Inflammatory macrophage (primary cell): ENCODE measurements around the gene ARHGEF38.

Source experiments
- DNase-seq, 2 donors: peaks; one replicate each; pipeline ENCODE4 v3.0.0-alpha.2; 2020 to 2022
- total RNA-seq, 18 experiments: gene quantifications; one replicate each; lab custom pipeline; 2026; ENCODE audit warnings: mixed read lengths in 6 of 18, inconsistent platforms in 2 of 18; lab: John Stamatoyannopoulos, UW

Gene ARHGEF38, protein sequence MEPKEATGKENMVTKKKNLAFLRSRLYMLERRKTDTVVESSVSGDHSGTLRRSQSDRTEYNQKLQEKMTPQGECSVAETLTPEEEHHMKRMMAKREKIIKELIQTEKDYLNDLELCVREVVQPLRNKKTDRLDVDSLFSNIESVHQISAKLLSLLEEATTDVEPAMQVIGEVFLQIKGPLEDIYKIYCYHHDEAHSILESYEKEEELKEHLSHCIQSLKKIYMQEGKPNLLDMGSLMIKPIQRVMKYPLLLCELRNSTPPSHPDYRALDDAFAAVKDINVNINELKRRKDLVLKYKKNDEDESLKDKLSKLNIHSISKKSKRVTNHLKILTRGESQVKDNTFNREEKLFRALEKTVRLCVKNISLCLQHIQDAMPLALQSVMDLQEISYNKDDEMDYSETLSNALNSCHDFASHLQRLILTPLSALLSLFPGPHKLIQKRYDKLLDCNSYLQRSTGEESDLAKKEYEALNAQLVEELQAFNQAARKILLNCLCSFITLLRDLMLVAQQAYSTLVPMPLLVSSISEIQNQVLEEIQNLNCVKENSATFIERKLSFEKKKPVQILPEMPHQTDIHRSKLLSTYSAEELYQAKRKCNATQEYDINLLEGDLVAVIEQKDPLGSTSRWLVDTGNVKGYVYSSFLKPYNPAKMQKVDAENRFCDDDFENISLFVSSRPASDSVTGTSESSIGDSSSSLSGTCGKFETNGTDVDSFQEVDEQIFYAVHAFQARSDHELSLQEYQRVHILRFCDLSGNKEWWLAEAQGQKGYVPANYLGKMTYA
- total RNA-seq = 0 to 0.23 (median 0.02) reads per million in 18 experiments

DNA sequence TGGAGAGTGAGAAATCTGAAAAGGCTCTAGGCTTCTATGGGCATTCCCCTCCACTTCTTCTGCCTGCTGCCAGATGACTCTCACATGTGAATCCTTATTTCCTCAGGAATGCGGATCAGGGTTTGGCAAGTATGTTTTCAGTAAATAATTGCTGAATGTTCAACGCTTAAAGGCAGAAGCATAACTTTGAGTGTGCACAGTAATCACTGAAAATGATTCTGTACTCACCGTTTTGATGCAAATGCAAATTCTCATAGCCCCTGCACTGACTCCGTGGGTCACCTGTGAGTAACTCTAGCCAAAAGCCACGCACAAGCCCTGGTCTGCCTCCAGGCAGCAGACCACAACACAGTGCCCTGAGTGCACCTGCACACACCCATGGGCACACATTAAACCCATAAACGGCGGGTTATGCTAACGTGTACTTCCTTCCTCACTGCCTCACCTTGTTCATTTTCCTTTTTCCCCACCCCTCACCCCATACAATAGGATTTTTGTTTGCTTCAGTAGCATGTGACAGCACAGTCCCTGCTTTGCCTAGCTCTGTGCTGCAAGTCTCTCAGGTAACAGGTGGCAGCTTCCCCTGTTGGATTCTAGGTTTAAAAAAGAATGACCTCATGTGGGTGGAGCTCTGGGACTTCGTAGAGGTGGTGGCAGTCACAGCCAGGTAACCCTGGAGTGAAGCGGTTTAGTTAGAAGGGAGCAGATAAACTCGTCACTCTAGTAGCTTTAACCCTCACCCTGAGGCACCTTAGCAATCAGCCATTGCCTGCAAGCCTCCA lies at the start of gene ARHGEF38:
Gene ARHGEF38, plus strand, starts transcription at position 656 of the 782 bp plus-strand sequence. CDS start 146 bp downstream, outside the sequence.
- no peak for DNase-seq

DNA sequence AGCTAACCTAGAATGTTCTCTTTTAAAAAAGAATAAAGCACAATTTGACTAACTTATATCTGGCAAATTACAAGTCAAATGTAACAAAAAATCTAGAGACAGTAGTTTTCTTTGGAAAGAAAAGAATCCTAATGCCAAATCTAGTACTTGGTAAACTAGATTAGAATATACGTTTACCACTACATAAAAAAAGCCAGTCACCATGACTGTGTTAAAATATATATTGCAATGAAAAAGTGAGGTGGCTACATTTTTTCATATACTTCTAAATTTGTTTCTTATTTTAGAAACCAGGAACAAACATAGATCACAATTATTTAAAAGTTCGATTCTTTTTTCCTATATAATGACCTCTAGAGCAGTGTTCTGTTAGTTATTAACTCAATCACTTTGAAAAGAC lies 48.9 kb upstream of the ARHGEF38 start:
- DNase-seq = no peak

DNA sequence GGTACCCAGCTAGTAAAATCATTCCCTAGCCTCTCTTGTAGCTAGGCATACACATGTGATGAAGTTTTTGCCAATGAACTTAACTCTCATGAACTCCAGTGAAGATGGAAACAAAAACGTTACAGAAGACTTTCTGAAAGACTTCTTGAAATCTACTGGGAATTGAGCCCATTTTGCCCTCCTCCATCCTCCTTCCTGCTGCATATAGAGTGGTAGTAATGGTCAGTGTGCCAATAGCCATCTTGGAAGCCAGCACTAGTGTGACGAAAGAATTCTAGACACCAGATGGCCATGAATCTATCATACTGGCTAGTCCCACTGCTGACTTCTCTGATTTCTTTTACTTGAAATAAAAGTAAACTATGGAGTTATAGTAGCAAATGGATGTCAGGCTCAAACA lies 47.7 kb upstream of the ARHGEF38 start:
- DNase-seq = no peak

DNA sequence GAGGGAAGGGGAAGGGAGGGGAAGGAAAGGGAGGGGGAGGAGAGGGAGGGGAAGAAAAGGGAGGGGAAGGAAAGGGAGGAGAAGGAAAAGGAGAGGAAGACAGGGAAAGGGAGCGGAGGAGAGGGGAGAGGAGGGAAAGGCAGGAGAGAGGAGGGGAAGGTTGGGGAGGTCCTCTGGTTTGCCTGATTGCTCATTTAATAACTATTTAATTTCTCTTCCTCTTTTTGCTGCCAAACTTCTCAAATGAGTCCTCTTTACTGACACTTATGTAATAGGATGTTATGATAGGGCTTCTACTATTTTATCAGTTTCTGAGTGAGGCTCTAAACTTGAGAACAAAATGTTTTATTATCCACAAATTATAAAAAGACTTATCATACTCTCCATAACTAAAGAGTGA lies 43.1 kb upstream of the ARHGEF38 start:
- DNase-seq = peak in 1 of 2 donors; percentile 39

DNA sequence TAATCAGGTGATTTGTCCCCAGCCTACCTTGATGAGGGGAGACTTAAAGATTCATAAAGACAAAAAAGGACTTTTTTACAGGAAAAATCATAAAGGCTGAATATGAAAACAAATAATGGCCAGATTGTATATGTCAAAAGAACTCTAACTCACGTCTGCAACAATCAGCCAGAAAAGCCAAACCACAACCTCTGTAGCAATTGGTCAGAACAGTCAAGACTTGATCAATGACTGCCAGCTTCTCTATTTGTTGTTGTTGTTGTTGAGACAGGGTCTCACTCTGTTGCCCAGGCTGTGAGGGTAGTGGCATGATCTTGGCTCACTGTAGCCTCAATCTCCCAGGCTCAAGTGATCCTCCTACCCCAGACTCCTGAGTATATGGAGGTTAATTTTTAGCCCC lies 42.7 kb upstream of the ARHGEF38 start:
- no peak for DNase-seq

DNA sequence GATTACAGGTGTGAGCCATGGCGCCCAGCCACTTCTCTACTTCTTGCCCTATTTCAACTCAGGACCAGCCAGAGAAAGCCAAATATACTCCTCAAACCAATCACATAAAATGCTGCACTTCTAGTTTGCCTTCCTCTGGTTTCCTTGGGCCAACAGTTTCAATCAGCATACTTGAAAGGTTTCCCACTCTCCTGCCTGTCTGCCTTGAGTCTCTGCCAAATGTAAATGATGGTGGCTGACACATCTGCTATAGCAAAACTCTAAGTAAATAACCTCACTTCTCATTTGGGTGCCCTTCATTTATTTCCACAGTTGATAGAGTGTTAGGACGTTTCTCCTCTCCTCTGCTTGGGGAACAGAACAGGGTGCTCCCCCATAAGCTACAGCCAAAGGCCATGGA lies 42.2 kb upstream of the ARHGEF38 start:
- no peak for DNase-seq

DNA sequence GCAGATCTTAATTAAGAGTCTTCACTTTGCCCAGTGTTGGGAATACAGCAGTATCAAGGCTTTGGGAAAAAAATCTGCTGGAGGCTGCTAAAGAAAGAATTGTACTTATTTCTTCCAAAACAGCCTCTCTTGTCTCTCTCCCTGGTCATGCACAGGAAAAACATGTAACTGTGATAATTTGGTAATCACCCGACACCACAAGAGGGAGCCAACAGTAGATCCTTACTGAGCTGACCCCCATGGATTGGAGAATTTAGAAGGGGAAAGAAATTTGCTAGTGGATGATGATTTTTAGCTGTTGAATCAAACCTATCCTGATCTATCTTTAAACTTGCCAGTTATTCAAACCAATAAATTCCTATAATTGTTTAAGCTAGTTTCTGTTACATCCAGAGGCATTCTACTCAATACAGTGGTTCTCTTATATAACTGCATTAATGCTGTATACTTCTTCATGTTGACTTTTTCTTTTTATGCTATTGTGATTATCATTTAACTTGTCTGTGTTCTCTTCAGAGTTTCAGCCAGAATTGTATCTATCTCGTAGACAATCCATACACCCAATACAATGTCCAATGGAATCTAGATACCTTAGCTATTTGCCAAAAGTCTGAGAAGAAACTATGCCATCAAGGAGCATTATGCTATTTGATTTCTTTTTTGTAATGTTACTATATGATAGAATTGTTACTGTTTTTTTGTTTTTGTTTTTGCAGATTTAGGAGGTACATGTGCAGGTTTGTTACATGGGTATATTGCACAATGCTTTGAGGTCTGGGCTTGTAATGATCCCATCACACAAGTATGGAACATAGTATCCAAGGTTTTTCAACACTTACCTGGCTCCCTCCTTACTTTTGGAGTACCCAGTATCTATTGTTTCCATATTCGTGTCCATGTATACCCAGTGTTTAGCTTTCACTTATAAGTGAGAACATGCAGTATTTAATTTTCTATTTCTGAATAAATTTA lies 31.3 kb upstream of the ARHGEF38 start:
- DNase-seq = peak; percentile 36 to 37

DNA sequence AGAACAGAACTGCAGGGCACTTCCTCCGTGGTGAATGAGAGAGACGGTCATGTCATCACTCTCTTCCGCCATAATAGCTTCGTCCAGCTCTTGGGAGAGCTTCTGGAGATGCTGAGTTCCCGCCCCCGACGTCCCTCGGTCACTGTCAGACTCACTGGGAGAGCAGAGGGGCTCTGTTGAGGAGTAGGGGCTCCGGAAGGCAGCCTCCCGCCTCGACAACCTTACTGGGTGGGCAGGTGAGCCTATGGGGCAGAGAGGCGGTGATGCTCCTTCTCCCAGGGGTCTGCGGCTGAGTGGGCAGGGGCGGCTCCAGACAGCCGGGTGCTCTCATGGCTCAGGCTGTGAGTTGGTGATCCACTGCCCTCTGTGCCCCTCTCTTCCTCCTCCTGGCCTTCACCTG lies 25.8 kb upstream of the ARHGEF38 start:
- DNase-seq = no peak

DNA sequence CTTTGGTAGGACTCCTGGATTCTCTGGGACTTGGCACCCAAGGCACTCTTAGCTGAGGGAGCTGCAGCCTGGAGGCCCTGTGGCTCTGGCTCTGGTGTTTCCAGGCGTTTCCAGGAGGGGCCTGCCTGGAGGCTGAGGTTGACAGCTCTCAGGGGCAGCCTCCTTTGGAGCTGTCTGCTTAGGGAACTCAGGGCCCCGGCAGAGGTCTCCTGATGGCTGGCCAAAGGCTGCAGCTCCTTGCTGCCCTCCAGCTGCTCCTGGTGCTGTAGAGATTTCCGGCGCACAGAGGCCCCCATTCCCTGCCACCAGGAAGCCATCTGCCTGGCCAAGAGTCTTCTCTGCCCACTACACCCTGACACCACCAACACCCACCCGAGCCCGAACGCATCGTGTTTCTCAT lies 25.3 kb upstream of the ARHGEF38 start:
- DNase-seq = no peak

DNA sequence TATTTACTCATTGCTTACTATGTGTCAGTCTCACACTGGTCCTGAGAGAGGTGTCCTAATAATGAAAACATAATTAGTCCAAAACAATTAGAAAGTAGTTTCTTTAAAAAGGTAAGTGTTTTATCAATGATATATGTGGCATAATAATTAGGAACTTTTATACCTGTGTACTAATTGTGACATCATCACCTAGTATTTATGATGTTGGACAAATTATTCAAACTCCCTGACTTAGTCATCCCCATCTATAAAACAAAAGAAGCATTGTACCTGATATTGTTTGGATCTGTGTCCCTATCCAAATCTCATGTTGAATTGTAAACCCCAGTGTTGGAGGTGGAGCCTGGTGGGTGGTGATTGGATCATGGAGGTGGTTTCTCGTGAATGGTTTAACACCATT lies 15.8 kb upstream of the ARHGEF38 start:
- no peak for DNase-seq

DNA sequence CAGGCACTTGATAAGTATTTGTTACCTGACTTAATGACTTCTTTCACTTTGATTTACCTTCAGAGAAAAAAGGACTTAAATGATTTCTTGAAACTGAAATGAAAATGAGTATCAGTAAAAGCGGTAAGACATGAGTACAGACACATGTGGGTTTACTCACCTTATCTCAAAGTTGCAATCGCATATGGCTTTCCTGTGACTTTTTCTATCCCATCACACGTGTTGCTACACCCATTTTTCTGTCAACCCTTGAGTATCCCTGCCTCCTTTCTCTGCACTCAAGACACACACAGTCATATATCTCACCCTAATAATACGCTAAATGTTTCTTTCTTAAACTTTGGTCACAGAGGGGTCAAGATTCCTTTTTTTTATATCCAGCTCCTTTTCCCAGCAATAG lies 11.0 kb upstream of the ARHGEF38 start:
- no peak for DNase-seq

DNA sequence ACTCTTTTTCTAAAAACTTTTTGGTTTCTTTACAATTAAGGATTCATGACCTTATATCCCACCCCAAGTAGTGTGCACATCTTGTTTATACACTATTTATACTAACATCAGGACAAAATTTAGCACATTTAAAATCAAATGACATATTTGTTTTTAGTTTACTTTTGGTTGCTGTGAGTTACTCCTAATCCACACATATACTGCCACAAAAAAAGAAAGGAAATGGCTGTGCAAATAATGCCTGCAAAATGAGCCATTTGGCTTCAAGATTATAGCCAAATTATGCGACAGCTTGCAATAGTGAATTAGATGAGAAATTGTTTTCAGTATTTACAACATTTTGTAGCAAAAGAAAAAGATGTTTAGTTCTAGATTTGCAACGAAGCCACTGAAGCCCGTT lies 10.4 kb upstream of the ARHGEF38 start:
- DNase-seq = no peak

DNA sequence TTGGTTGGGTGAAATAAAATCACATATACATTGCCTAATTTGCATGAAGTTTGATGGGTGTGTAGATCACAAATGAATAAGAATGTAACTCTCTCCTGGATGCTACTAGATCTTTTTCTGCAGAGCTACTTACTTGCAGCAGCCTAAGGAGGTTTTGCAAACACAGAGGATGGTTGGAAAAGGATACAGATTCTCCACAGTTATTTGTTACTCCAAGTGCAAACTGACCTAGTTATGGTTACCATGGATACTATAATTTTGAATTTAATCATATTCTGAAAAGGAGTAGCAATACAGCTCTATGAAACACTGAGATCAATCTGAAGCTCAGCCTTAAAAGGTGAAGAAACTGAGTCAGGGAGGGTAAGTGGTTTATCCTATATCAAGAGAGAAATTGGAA lies 9.1 kb upstream of the ARHGEF38 start:
- no peak for DNase-seq

DNA sequence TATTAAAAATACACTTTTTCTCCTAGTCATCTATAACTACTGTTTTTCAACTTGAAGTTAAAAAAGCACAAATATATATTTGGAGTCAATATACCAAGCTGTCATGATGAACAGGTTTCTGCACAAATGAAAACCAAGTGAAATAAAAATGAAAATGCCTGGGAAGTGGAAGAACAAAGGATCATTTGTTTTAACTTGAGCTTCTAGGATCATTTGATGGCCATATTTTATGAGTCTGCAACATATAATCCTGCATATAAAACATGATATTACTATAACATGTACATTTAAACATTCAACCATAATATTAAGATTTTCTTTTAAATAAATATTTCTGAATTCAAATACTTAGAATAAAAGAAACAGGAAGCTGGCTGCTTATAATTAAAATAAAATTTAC lies 8.5 kb upstream of the ARHGEF38 start:
- no peak for DNase-seq

DNA sequence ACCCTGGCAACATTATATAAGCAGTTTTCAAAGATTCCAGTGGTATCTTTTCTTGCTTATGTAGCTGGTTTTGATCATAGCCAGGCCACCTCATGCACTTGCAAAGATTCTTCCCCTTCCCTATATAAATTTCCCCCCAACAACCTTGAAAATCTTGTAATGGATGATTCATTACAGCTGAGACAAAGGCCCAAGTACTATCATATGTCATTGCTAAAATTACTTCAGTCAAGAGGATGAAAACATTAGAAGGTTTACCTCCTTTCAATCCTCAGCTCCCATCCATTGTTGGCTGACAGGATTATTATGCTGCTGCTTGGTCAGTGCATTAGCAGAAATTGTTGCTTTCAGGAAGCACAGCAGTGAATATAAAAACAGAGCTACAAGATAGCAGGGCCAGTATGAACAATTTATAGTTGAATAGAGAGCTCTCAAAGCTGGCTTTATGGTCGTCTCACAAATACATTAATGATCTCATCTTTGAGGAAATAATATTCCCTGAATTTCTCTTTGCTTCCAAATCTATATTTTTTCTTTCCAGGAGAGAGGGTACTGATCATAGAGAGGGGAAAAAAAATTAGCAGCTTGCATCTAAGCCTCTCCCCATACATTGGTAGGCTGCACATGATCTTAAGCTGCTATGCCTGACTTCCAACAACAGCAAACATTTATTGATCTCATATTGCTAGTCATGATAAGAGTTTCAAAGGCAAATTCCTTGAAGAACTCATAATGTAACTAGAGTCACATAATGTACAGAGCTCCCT lies 7.7 kb upstream of the ARHGEF38 start:
- no peak for DNase-seq

DNA sequence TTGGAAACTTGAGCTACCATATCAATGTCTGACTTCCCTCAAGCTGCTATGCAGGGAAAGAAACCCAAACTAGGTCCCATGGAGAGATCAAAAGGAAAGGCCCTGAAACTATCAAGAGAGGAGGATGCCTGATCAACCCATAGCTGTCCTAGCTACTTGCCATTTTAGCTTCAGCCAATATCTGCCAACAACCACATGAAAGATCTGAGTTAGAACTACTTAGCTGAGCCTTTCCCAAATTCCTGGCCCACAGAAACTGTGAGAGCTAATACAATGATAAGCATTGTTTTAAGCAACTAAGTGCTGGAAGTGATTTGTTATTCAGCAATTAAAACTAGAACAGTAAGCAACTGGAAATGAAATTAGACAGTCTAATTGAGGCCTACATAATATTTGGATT lies 6.3 kb upstream of the ARHGEF38 start:
- no peak for DNase-seq

DNA sequence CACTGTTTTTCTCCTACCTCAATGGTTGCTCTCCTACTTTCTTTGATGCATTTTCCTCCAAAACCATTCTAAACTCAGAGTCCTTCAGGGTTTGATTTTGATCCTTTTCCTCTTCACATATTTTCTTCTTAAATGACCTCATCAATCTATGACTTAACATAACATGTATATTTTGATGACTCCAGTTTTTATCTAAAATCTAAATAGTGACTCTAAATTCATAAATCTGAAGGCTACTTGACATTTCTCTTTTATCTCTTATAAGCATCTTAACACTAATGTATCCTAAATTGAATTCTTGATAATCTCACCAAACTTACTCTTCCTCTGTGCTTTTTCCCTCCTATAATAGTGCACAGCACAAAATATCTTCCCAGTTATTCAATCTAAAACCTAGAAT lies 4.7 kb upstream of the ARHGEF38 start:
- DNase-seq = no peak

DNA sequence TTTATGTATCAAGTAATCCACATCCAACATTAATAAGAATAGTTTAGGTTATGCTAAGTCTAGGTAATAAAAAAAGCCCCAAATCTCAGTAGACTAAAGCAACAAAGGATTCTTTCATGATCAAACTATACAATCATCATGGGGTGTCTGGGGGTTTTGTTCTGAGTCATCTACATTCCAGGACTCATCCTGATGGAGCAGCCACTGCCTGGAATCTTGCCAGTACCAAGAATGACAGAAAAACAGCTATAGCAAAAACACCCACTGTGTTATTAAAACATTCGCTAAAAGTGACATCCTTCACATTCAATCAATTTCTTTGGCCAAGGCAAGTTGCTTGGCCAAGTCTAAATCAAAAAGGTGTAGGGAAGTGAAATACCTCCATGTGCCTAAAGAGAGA lies 3.9 kb upstream of the ARHGEF38 start:
- no peak for DNase-seq

DNA sequence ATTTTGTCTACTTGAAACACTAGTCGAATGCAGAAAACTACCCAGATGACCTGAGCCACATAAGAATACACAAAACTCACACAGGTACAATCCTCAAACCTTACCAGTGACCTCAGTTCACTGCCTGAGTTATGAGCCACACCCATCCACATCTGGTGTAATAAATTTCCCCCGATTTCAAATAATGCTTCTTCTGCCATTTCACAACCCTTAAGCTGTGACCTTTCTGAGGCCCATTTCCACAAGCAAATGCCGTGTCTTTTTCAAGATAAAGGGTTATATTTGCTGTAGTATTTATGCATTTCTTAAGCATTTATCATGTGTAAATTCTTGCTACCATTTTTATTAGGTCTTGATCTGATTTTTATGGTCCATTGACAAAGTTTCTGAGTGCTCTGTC lies 1.8 kb upstream of the ARHGEF38 start:
- no peak for DNase-seq

DNA sequence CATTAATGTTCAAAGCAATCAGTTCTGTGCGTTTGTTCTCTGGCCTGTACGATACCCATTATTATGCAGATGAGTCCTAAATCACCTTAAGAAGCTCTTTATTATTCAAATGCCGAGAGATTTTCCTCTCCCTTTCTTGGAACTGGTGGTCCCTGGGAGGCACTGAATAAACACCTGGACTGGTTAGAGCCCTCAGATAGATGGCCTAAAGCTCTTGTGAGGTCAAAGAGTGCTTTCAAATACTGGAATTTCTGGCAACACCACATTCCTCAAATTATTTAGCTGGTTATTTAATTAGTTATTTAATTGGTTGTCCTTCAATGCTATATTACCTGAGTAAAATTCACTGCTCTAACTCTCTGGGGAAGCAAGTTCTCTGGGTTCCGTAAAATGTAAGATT lies 3.0 kb downstream of the ARHGEF38 start:
- no peak for DNase-seq

DNA sequence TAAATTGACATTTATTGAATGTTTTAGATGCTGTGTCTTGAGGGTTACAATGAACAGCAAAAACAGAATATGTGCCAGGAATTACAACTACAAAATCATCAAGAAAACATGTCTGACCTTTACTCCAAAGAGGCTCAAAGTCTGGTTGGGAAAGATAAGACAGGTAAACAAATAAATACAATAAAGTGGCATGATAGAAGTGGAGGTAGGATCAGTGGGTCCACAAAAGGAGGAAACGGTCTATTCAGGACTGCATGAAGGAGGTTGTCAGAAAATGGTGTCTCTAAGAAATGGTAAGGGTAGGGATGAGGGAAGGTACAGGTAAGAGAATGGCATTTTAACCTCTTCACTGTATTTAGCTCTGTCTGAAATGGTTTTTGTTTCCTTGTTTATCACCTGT lies 3.8 kb downstream of the ARHGEF38 start:
- DNase-seq = no peak
